HEK293T (cell line): ENCODE results near the gene SLC25A22.

Experiments used
- CTBP1 ChIP-seq: fragments of 450-650 bp; IDR thresholded peaks from 2 replicates; pipeline ENCODE4 v1.6.1; 2016; ENCODE audit warnings: borderline replicate concordance
- FOXA1 ChIP-seq: fragments of 450-650 bp; IDR thresholded peaks from 2 replicates; pipeline ENCODE4 v1.6.1; 2016; ENCODE audit warnings: mild to moderate bottlenecking
- FOXK2 ChIP-seq: fragments of 450-650 bp; IDR thresholded peaks from 2 replicates; pipeline ENCODE4 v1.6.1; 2016; ENCODE audit warnings: mild to moderate bottlenecking
- FOXM1 ChIP-seq: fragments of 450-650 bp; IDR thresholded peaks from 2 replicates; pipeline ENCODE4 v1.6.1; 2017; ENCODE audit warnings: mild to moderate bottlenecking, borderline replicate concordance
- LEF1 ChIP-seq: fragments of 450-650 bp; IDR thresholded peaks from 2 replicates; pipeline ENCODE4 v1.6.1; 2017; ENCODE audit warnings: mild to moderate bottlenecking, borderline replicate concordance
- SP1 ChIP-seq: fragments of 450-650 bp; IDR thresholded peaks from 2 replicates; pipeline ENCODE4 v1.6.1; 2017
- SUZ12 ChIP-seq: fragments of 450-650 bp; IDR thresholded peaks from 2 replicates; pipeline ENCODE4 v1.6.1; 2016; ENCODE audit warnings: mild to moderate bottlenecking
- ZNF384 ChIP-seq: fragments of 450-650 bp; IDR thresholded peaks from 2 replicates; pipeline ENCODE4 v1.6.1; 2016
- TF ChIP-seq, protein P1 (sequence below): fragments of 450-650 bp; IDR thresholded peaks from 2 replicates; pipeline ENCODE4 v1.6.1; 2016

DNA sequence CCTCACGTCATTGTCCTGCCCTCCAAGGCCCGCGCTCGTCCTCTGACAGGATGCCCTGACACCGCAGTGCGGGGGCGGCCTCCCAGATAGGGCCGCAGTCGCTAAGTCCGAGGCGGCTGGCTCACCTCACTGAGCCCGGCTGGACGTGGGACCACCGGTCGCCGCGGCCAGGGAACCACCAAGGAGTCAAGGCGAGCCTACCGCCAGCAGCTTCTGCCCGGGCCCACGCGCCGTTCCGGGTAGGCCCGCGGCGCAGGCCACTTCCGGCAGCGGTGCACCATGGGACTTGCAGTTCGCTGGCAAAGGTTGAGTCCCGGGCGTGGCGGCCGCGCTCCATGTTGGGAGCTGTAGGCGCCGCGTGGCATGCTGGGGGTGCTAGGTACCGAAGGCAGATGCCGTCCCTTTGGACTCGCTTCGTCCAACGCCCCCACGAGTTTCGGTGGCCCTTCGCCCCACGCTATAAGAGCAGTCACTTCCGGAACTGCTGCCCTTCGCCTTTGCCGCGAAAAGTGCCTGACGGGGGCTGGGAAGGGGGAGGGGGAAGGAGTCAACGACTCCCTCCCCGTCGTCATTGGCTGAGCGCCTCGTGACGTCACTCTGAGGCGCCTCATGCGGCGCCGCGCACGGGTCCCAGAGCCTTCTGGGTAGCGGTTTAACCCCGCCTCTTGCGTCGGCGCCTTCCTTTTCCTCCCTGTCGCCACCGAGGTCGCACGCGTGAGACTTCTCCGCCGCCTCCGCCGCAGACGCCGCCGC lies 11.4 kb upstream of the SLC25A22 start, which contains the start of gene RPLP2:
- no peak for TF ChIP-seq FOXK2
- no peak for TF ChIP-seq SP1
- no peak for TF ChIP-seq FOXM1
- TF ChIP-seq FOXA1 = no peak
- no peak for TF ChIP-seq LEF1
- no peak for TF ChIP-seq ZNF384
- TF ChIP-seq, protein P1, sequence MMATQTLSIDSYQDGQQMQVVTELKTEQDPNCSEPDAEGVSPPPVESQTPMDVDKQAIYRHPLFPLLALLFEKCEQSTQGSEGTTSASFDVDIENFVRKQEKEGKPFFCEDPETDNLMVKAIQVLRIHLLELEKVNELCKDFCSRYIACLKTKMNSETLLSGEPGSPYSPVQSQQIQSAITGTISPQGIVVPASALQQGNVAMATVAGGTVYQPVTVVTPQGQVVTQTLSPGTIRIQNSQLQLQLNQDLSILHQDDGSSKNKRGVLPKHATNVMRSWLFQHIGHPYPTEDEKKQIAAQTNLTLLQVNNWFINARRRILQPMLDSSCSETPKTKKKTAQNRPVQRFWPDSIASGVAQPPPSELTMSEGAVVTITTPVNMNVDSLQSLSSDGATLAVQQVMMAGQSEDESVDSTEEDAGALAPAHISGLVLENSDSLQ = peak; percentile 35; the same call in 1 of the 2 replicates
- TF ChIP-seq SUZ12 = no peak
- no peak for TF ChIP-seq CTBP1
